OCI-LY7 (cell line): ENCODE measurements around the gene GALR3.

ENCODE experiments used
- CTCF ChIP-seq: fragments of 200-600 bp; sonication (generic); conservative IDR thresholded peaks from 2 replicates; pipeline ENCODE4 v1.5.1; 2014; ENCODE audit warnings: mild to moderate bottlenecking, antibody characterized with exemption, low read length, moderate library complexity, mixed read lengths
- EZH2phosphoT487 ChIP-seq: fragments of 200-600 bp; sonication (generic); IDR thresholded peaks from 2 replicates; pipeline ENCODE4 v1.6.1; 2018; ENCODE audit warnings: low read depth, borderline replicate concordance, mild to moderate bottlenecking, mixed run types, antibody characterized with exemption, low read length, moderate library complexity, mixed read lengths

GRCh38 chr22:37807410-37808293 lies 15.5 kb upstream of the GALR3 start, which contains the start of gene GCAT:
- TF ChIP-seq CTCF (no peak), EZH2phosphoT487 (no peak)
